ENCODE data around the gene MTARC1.

DNA sequence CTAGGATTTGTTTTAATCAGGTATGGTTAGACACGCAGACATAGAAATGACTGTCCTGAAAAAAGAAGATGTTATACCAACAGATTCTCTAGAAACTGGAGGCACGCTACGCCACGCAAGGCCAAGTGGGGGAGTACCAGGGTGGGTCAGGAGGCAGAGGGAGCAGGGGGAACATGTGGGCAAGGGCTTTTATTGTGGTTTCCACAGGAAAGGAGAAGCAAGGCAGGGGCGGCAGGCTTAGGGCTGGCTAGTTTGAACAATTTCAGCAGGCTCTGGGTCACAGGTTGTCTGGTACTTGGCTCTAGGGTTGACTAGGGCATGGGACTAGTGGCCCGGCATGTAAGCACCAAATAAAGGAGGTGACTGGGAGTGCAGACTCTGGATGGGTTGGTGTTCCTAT lies 31.4 kb upstream of the MTARC1 start:
- TF ChIP-seq, protein P1, sequence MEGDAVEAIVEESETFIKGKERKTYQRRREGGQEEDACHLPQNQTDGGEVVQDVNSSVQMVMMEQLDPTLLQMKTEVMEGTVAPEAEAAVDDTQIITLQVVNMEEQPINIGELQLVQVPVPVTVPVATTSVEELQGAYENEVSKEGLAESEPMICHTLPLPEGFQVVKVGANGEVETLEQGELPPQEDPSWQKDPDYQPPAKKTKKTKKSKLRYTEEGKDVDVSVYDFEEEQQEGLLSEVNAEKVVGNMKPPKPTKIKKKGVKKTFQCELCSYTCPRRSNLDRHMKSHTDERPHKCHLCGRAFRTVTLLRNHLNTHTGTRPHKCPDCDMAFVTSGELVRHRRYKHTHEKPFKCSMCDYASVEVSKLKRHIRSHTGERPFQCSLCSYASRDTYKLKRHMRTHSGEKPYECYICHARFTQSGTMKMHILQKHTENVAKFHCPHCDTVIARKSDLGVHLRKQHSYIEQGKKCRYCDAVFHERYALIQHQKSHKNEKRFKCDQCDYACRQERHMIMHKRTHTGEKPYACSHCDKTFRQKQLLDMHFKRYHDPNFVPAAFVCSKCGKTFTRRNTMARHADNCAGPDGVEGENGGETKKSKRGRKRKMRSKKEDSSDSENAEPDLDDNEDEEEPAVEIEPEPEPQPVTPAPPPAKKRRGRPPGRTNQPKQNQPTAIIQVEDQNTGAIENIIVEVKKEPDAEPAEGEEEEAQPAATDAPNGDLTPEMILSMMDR (IDR thresholded peaks at IDR 0.05), result no peak
- TF ChIP-seq POLR2A (IDR thresholded peaks at IDR 0.05) (no peak), EP300 (IDR thresholded peaks at IDR 0.05) (no peak)
